CD14-positive monocyte (primary cell): ENCODE results near the gene POLK. TPM values are rescaled to one million over a fixed set of nuclear protein-coding genes. Genes with fewer than 3 reads are reported as not detected.
"Not testable (repeated sequence)": the region's sequence is repeated elsewhere in the genome, so short reads cannot be mapped to it uniquely, and the experiment has no call there.

ENCODE experiments used
- DNase-seq, 3 donors: peaks; one replicate each; pipeline ENCODE4 v3.0.0-alpha.2; 2011 to 2022
- H2AFZ ChIP-seq: 2 replicates; pipeline ENCODE4 v1.6.0; 2012; ENCODE audit warnings: mild to moderate bottlenecking, low read depth, low read length, inconsistent platforms; ENCODE audit not compliant: insufficient read depth, poor library complexity, severe bottlenecking
- H3K27ac ChIP-seq, 2 donors: 1 replicate in 1 of 2; 2 replicates in 1 of 2; pipeline ENCODE4 v1.5.1; 2012 to 2013; ENCODE audit warnings: low read length in 2 of 2, control low read depth in 1 of 2, inconsistent platforms in 1 of 2, low read depth in 1 of 2, mild to moderate bottlenecking in 1 of 2
- H3K27me3 ChIP-seq, 2 donors: one replicate each; pipeline versions ENCODE4 v1.6.0 to v1.6.1; 2011 to 2013; ENCODE audit warnings: low read length in 2 of 2; ENCODE audit not compliant: control insufficient read depth in 2 of 2, insufficient read depth in 2 of 2
- H3K36me3 ChIP-seq, 2 donors: replicated peaks in 1 of 2; 1 replicate in 1 of 2; 2 replicates in 1 of 2; pipeline versions ENCODE4 v1.5.1 to v1.6.1; 2012 to 2013; ENCODE audit warnings: low read length in 2 of 2, control low read depth in 1 of 2, inconsistent platforms in 1 of 2, mild to moderate bottlenecking in 1 of 2; ENCODE audit not compliant: insufficient read depth in 2 of 2, control insufficient read depth in 1 of 2
- H3K4me1 ChIP-seq, 2 donors: 1 replicate in 1 of 2; 2 replicates in 1 of 2; pipeline versions ENCODE4 v1.5.1 to v1.6.1; 2012 to 2013; ENCODE audit warnings: low read length in 2 of 2, control low read depth in 1 of 2, inconsistent platforms in 1 of 2, mild to moderate bottlenecking in 1 of 2, moderate library complexity in 1 of 2; ENCODE audit not compliant: insufficient read depth in 2 of 2, control insufficient read depth in 1 of 2
- H3K4me2 ChIP-seq: replicated peaks from 2 replicates; pipeline ENCODE3; 2012; ENCODE audit warnings: low read length, moderate library complexity, mild to moderate bottlenecking; ENCODE audit not compliant: poor library complexity, severe bottlenecking; ENCODE audit errors: extremely low read depth
- H3K4me3 ChIP-seq, 3 experiments: fragments of 200-600 bp in 1 of 3; sonication (generic) in 1 of 3; replicated peaks in 1 of 3; 1 replicate in 2 of 3; 2 replicates in 1 of 3; pipeline ENCODE4 v1.5.1; 2011 to 2013; ENCODE audit warnings: low read length in 3 of 3, mild to moderate bottlenecking in 3 of 3, control low read depth in 2 of 3, low read depth in 2 of 3, inconsistent platforms in 1 of 3, moderate library complexity in 1 of 3
- H3K79me2 ChIP-seq: 2 replicates; pipeline ENCODE4 v1.6.0; 2012; ENCODE audit warnings: mild to moderate bottlenecking, control low read depth, inconsistent platforms, low read length, moderate library complexity; ENCODE audit not compliant: insufficient read depth
- H3K9ac ChIP-seq: 2 replicates; pipeline ENCODE4 v1.6.0; 2017; ENCODE audit warnings: low read length, mild to moderate bottlenecking; ENCODE audit not compliant: insufficient read depth, poor library complexity, severe bottlenecking
- H3K9me3 ChIP-seq, 2 donors: replicated peaks in 1 of 2; 1 replicate in 1 of 2; 2 replicates in 1 of 2; pipeline versions ENCODE4 v1.5.1 to v1.6.1; 2012 to 2013; ENCODE audit warnings: low read length in 2 of 2, control low read depth in 1 of 2; ENCODE audit not compliant: control insufficient read depth in 1 of 2, insufficient read depth in 1 of 2
- H4K20me1 ChIP-seq: 2 replicates; pipeline ENCODE4 v1.6.0; 2012; ENCODE audit warnings: mild to moderate bottlenecking, low read length, control low read depth, moderate library complexity; ENCODE audit not compliant: insufficient read depth
- H3K27ac Mint-ChIP-seq, 7 donors: one replicate each; pipeline ENCODE4 v1.8.0; 2020; ENCODE audit warnings: mild to moderate bottlenecking in 7 of 7, mixed read lengths in 7 of 7, moderate library complexity in 6 of 7, inconsistent platforms in 2 of 7
- H3K27me3 Mint-ChIP-seq, 3 donors: one replicate each; pipeline ENCODE4 v1.8.0; 2021 to 2022; ENCODE audit warnings: low read depth in 3 of 3, mild to moderate bottlenecking in 3 of 3, mixed read lengths in 3 of 3, moderate library complexity in 3 of 3, inconsistent platforms in 1 of 3
- H3K36me3 Mint-ChIP-seq, 2 donors: one replicate each; pipeline ENCODE4 v1.8.0; 2020; ENCODE audit warnings: mixed read lengths in 2 of 2, inconsistent platforms in 1 of 2, mild to moderate bottlenecking in 1 of 2
- H3K4me1 Mint-ChIP-seq: one replicate; pipeline ENCODE4 v1.8.0; 2020; ENCODE audit warnings: mild to moderate bottlenecking, mixed read lengths
- H3K4me3 Mint-ChIP-seq, 2 donors: one replicate each; pipeline ENCODE4 v1.8.0; 2020; ENCODE audit warnings: mild to moderate bottlenecking in 2 of 2, mixed read lengths in 2 of 2, moderate library complexity in 1 of 2
- H3K9me3 Mint-ChIP-seq, 7 donors: one replicate each; pipeline ENCODE4 v1.8.0; 2020 to 2022; ENCODE audit warnings: mixed read lengths in 7 of 7, mild to moderate bottlenecking in 6 of 7, moderate library complexity in 6 of 7, inconsistent platforms in 2 of 7
- WGBS: methylation state at CpG from one replicate; pipeline ENCODE4 v1.1.5; 2013; ENCODE audit warnings: missing lambda C conversion rate; ENCODE audit not compliant: insufficient coverage; 5-methylcytosine and 5-hydroxymethylcytosine counted together
- intact Hi-C, 2 donors: fragments of 100-400 bp; cut with micrococcal nuclease; formaldehyde crosslinking; loops; one replicate each; pipeline versions ENCODE4 v1.15.0 to v1.15.1; 2023
- polyA plus RNA-seq, 3 donors: library from polyadenylated mRNA; depleted of rRNA in 1 of 3; unstranded in 2 of 3; stranded (reverse) in 1 of 3; fragments of 300-500 nt in 2 of 3; fragments of >200 nt in 1 of 3; fragmentation: Illumina TruSeq in 2 of 3; gene quantifications; 1 replicate in 2 of 3; 2 replicates in 1 of 3; pipeline ENCODE4 v1.2.3, GENCODE V29; 2012 to 2021
- TF ChIP-seq, protein P1 (sequence below): fragments of 200-600 bp; IDR thresholded peaks from one replicate; pipeline ENCODE4 v1.8.0; 2022; ENCODE audit warnings: antibody characterized with exemption, mild to moderate bottlenecking

The POLK gene
- polyA plus RNA-seq, 3 donors: 18.1 to 27.2 (median 22.3) TPM

DNA sequence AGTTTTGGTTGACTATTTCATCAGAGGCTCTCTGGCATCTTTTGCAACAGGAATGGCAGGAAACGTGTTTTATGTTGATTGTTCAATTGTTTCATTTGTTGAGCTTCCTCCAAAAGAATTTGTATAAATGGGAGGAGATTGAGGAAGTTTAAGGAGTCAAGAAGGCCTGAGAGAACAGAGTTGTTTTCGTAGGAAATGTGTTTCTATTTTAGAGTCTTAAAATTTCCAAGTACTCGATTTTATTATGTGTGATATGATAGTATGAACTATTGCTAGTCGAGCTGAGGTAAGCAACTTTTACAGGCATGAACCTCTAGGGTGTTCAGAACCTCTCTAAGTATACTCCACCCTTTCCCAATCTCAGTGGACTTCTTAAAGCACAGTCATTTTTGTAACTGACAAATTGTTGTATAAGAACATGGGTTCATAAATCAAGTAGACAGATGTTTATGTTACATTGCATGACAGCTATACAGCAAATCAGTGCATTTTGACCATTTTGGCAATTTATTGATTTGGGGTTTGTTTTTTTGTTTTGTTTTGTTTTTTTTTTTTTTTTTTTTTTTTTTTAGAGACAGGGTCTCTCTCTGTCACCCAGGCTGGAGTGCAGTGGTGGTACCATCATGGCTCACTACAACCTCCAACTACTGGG, 47.4 kb downstream of the POLK start:
- Mint-ChIP-seq H3K27ac (peak overlapping the region; percentile 83 to 93 (median 92)), H3K4me1 (peaks cover 45% of the 10 kb centered on the region), H3K9me3 (peaks cover 10 to 19% (median 14%) of the 10 kb centered on the region in 7 donors), H3K4me3 (peak overlapping the region; percentile 27 to 82), H3K27me3 (peaks cover 0 to under 1% (median 0%) of the 10 kb centered on the region in 3 donors), H3K36me3 (peaks cover 49 to 50% of the 10 kb centered on the region in 2 donors)
- peaks cover 79% of the 10 kb centered on the region for H3K79me2 ChIP-seq
- peaks cover 11 to 32% of the 10 kb centered on the region in 2 donors for H3K4me1 ChIP-seq
- no peaks in the 10 kb centered on the region for H3K27me3 ChIP-seq
- no peak overlapping the region for H2AFZ ChIP-seq
- peak overlapping the region; percentile 79 to 84 for H3K27ac ChIP-seq
- peaks cover 3 to 27% of the 10 kb centered on the region in 2 donors for H3K36me3 ChIP-seq
- H3K4me2 ChIP-seq: peak overlapping the region; percentile 73
- peak overlapping the region; percentile 11 for H3K9ac ChIP-seq
- DNase-seq: peak; percentile 59 to 84 (median 62)
- TF ChIP-seq, protein P1, sequence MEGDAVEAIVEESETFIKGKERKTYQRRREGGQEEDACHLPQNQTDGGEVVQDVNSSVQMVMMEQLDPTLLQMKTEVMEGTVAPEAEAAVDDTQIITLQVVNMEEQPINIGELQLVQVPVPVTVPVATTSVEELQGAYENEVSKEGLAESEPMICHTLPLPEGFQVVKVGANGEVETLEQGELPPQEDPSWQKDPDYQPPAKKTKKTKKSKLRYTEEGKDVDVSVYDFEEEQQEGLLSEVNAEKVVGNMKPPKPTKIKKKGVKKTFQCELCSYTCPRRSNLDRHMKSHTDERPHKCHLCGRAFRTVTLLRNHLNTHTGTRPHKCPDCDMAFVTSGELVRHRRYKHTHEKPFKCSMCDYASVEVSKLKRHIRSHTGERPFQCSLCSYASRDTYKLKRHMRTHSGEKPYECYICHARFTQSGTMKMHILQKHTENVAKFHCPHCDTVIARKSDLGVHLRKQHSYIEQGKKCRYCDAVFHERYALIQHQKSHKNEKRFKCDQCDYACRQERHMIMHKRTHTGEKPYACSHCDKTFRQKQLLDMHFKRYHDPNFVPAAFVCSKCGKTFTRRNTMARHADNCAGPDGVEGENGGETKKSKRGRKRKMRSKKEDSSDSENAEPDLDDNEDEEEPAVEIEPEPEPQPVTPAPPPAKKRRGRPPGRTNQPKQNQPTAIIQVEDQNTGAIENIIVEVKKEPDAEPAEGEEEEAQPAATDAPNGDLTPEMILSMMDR: no peak
- 0% methylated on average over 1 of the region's 4 CpGs for WGBS
- intact Hi-C loops: no loop called here
- peaks cover 0 to 3% of the 10 kb centered on the region in 2 donors for H3K9me3 ChIP-seq
- H4K20me1 ChIP-seq: no peaks in the 10 kb centered on the region
- peak overlapping the region in 2 of 3 experiments; percentile 47 to 68 for H3K4me3 ChIP-seq

DNA sequence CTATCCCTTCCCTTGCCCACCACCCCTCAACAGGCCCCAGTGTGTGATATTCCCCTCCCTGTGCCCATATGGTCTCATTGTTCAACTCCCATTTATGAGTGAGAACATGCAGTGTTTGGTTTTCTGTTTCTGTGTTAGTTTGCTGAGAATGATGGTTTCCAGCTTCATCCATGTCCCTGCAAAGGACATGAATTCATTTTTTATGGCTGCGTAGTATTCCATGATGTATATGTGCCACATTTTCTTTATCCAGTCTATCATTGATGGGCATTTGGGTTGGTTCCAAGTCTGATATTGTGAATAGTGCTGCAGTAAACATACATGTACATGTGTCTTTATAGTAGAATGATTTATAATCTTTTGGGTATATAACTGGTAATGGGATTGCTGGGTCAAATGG, 49.0 kb downstream of the POLK start:
- peaks cover 10 to 22% (median 14%) of the 10 kb centered on the region in 7 donors for H3K9me3 Mint-ChIP-seq
- not testable (repeated sequence) for H3K27me3 ChIP-seq, H3K4me3 ChIP-seq, H4K20me1 ChIP-seq, H3K4me3 Mint-ChIP-seq, H3K4me2 ChIP-seq, H3K9ac ChIP-seq, H3K9me3 ChIP-seq, H2AFZ ChIP-seq, H3K27me3 Mint-ChIP-seq, H3K27ac ChIP-seq, DNase-seq
- intact Hi-C loops: loop anchor here in 1 of 2 donors (10.0 kb wide), 1 partner anchor 46 kb away; the partner anchor contains the start of genes CERT1 and POLK
- peak overlapping the region in 2 of 7 donors; percentile 50 to 72 for H3K27ac Mint-ChIP-seq
- Histone ChIP-seq H3K79me2 (peaks cover 88% of the 10 kb centered on the region), H3K36me3 (peaks cover 0 to 13% of the 10 kb centered on the region in 2 donors), H3K4me1 (peaks cover 11 to 35% of the 10 kb centered on the region in 2 donors)
- WGBS: no CpG with 5 or more reads among the region's 1 CpG
- H3K36me3 Mint-ChIP-seq: peaks cover 42% of the 10 kb centered on the region in 2 donors
- H3K4me1 Mint-ChIP-seq: peaks cover 56% of the 10 kb centered on the region

DNA sequence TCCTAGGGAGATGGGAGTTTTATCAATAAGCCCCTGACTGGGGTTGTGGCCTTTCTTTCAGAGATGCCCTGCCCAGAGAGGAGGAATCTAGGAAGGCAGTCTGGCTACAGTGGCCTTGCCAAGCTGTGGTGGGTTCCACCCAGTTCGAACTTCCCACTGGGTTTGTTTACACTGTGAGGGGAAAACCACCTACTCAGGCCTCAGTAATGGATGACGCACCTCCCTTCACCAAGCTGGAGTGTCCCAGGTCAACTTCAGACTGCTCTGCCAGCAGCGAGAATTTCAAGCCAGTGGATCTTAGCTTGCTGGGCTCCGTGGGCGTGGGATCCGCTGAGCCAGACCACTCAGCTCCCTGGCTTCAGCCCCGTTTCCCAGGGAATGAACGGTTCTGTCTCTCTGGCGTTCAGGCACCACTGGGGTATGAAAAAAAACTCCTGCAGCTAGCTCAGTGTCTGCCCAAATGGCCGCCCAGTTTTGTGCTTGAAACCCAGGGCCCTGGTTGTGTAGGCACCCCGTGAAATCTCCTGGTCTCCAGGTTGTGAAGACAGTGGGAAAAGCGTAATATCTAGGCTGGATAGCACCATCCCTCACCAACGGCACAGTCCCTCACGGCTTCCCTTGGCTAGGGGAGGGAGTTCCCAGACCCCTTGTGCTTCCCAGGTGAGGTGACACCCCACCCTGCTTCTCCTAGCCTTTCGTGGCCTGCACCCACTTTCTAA, 54.5 kb downstream of the POLK start:
- peak overlapping the region in 1 of 3 experiments; percentile 44 for H3K4me3 ChIP-seq
- peak overlapping the region; percentile 31 for H3K4me2 ChIP-seq
- H3K36me3 ChIP-seq: peaks cover 5 to 12% of the 10 kb centered on the region in 2 donors
- intact Hi-C loops: loop anchor here in 1 of 2 donors (10.0 kb wide), 1 partner anchor 51 kb away; the partner anchor contains the start of genes CERT1 and POLK
- H3K9me3 Mint-ChIP-seq: peaks cover 10 to 20% (median 14%) of the 10 kb centered on the region in 7 donors
- not testable (repeated sequence) for H3K9me3 ChIP-seq, H3K27me3 ChIP-seq, H4K20me1 ChIP-seq, H2AFZ ChIP-seq, H3K27me3 Mint-ChIP-seq, H3K9ac ChIP-seq, H3K4me3 Mint-ChIP-seq
- H3K27ac Mint-ChIP-seq: peak overlapping the region; percentile 86 to 95 (median 93)
- 97% methylated on average over 11 of the region's 15 CpGs for WGBS
- H3K4me1 Mint-ChIP-seq: peaks cover 61% of the 10 kb centered on the region
- peaks cover 83% of the 10 kb centered on the region for H3K79me2 ChIP-seq
- peaks cover 26 to 35% of the 10 kb centered on the region in 2 donors for H3K4me1 ChIP-seq
- DNase-seq: peak in 1 of 3 donors; percentile 21
- H3K27ac ChIP-seq: peak overlapping the region; percentile 87 to 90
- peaks cover 35 to 43% of the 10 kb centered on the region in 2 donors for H3K36me3 Mint-ChIP-seq
